GM12892 (cell line): Measurements from ENCODE around the gene SARM1.

ENCODE experiments used
- POLR2A ChIP-seq: IDR thresholded peaks from 2 replicates; pipeline ENCODE4 v1.6.1; 2011; ENCODE audit warnings: low read depth, low read length, control low read depth
- POLR2AphosphoS5 ChIP-seq: IDR thresholded peaks from 2 replicates; pipeline ENCODE4 v1.6.1; 2011; ENCODE audit warnings: low read depth, low read length, control low read depth
- TAF1 ChIP-seq: IDR thresholded peaks from 2 replicates; pipeline ENCODE4 v1.6.1; 2011; ENCODE audit warnings: low read depth, mild to moderate bottlenecking, control low read depth, low read length, borderline replicate concordance

GRCh38 chr17:28327031-28327607, 44.4 kb upstream of the SARM1 start:
- TF ChIP-seq POLR2A (no peak), POLR2AphosphoS5 (no peak), TAF1 (no peak)
